Endodermal cell (in vitro differentiated cells): ENCODE data around the gene OR8D1. TPM values are rescaled to one million over a fixed set of nuclear protein-coding genes. Genes with fewer than 3 reads are reported as not detected.

Experiments used
- DNase-seq: peaks from one replicate; pipeline ENCODE4 v3.0.0-alpha.2; 2017
- H3K27ac ChIP-seq: 2 replicates; pipeline ENCODE4 v1.5.1; 2013; ENCODE audit warnings: mild to moderate bottlenecking, low read depth, low read length, moderate library complexity
- H3K27me3 ChIP-seq: 2 replicates; pipeline ENCODE4 v1.6.1; 2013; ENCODE audit warnings: mild to moderate bottlenecking, low read length, moderate library complexity; ENCODE audit not compliant: insufficient read depth, control insufficient read depth, poor library complexity, severe bottlenecking
- H3K36me3 ChIP-seq: 2 replicates; pipeline ENCODE4 v1.7.0; 2013; ENCODE audit warnings: mild to moderate bottlenecking, low read length, moderate library complexity; ENCODE audit not compliant: control insufficient read depth, insufficient read depth
- H3K4me1 ChIP-seq: one replicate; pipeline ENCODE4 v1.7.0; 2013; ENCODE audit warnings: low read length; ENCODE audit not compliant: control insufficient read depth, insufficient read depth
- H3K4me3 ChIP-seq: 2 replicates; pipeline ENCODE4 v1.5.1; 2013; ENCODE audit warnings: mild to moderate bottlenecking, low read length, moderate library complexity
- H3K9ac ChIP-seq: 2 replicates; pipeline ENCODE4 v1.6.1; 2013; ENCODE audit warnings: mild to moderate bottlenecking, low read length, moderate library complexity; ENCODE audit not compliant: poor library complexity, severe bottlenecking; ENCODE audit errors: extremely low read depth
- H3K9me3 ChIP-seq: 2 replicates; pipeline ENCODE4 v1.6.1; 2013; ENCODE audit warnings: mild to moderate bottlenecking, low read length, moderate library complexity; ENCODE audit not compliant: control insufficient read depth
- H3K27ac Mint-ChIP-seq: 2 replicates; pipeline ENCODE4 v1.8.0; 2020; ENCODE audit warnings: mixed read lengths
- H3K27me3 Mint-ChIP-seq: 2 replicates; pipeline ENCODE4 v1.8.0; 2021; ENCODE audit warnings: mild to moderate bottlenecking, mixed read lengths; ENCODE audit not compliant: insufficient read depth
- H3K36me3 Mint-ChIP-seq: 2 replicates; pipeline ENCODE4 v1.8.0; 2020; ENCODE audit warnings: low read depth, mixed read lengths
- H3K4me1 Mint-ChIP-seq: 2 replicates; pipeline ENCODE4 v1.8.0; 2020; ENCODE audit warnings: mixed read lengths
- H3K4me3 Mint-ChIP-seq: 2 replicates; pipeline ENCODE4 v1.8.0; 2020; ENCODE audit warnings: mild to moderate bottlenecking, moderate library complexity, mixed read lengths
- H3K9me3 Mint-ChIP-seq: 2 replicates; pipeline ENCODE4 v1.8.0; 2020; ENCODE audit warnings: mild to moderate bottlenecking, mixed read lengths
- CTCF ChIP-seq: fragments of 200-600 bp; sonication (generic); conservative IDR thresholded peaks from 2 replicates; pipeline ENCODE4 v1.5.0; 2021; ENCODE audit warnings: antibody characterized with exemption, mild to moderate bottlenecking
- WGBS, 2 experiments: methylation state at CpG; one replicate each; pipeline versions ENCODE4 v1.1.5 to v1.1.7; 2013; ENCODE audit warnings: missing lambda C conversion rate in 2 of 2, mixed read lengths in 1 of 2; ENCODE audit not compliant: insufficient coverage in 1 of 2, insufficient read length in 1 of 2; 5-methylcytosine and 5-hydroxymethylcytosine counted together
- total RNA-seq, 2 donors: library from RNA; stranded (reverse); fragmentation: NEBNext Ultra II Directional in 1 of 2; extraction: Animal tissue kit (Norgen Biotek cat#: 25700) in 1 of 2; gene quantifications; 2 replicates in 1 of 2; 3 replicates in 1 of 2; pipeline ENCODE4 v1.2.1, GENCODE V29; 2021

The OR8D1 gene
- total RNA-seq, 2 donors from 2014 or later, result not detected

- no peaks in the 10 kb centered on the region for H3K36me3 Mint-ChIP-seq
- peaks cover 3% of the 10 kb centered on the region for H3K27me3 Mint-ChIP-seq
- Histone ChIP-seq H3K9me3 (no peaks in the 10 kb centered on the region), H3K4me3 (no peak overlapping the region), H3K36me3 (no peaks in the 10 kb centered on the region), H3K27me3 (no peaks in the 10 kb centered on the region), H3K9ac (no peak overlapping the region), H3K4me1 (no peaks in the 10 kb centered on the region), H3K27ac (no peak overlapping the region)
- H3K4me3 Mint-ChIP-seq, result no peak overlapping the region
- no peaks in the 10 kb centered on the region for H3K9me3 Mint-ChIP-seq
- no peak overlapping the region for H3K27ac Mint-ChIP-seq
- TF ChIP-seq CTCF, result no peak
- no peak for DNase-seq
- H3K4me1 Mint-ChIP-seq, result no peaks in the 10 kb centered on the region
Observed at GRCh38 chr11:124310721-124311120, 3.0 kb downstream of the OR8D1 start.

GRCh38 chr11:124307093-124307492 is 6.7 kb downstream of the OR8D1 start:
- Histone ChIP-seq H3K4me3 (no peak overlapping the region), H3K4me1 (no peaks in the 10 kb centered on the region), H3K27ac (no peak overlapping the region), H3K36me3 (no peaks in the 10 kb centered on the region), H3K27me3 (no peaks in the 10 kb centered on the region), H3K9ac (no peak overlapping the region), H3K9me3 (no peaks in the 10 kb centered on the region)
- Mint-ChIP-seq H3K36me3 (no peaks in the 10 kb centered on the region), H3K27ac (no peak overlapping the region), H3K4me1 (no peaks in the 10 kb centered on the region), H3K27me3 (peaks cover 3% of the 10 kb centered on the region), H3K9me3 (no peaks in the 10 kb centered on the region), H3K4me3 (no peak overlapping the region)
- DNase-seq, result no peak
- TF ChIP-seq CTCF, result no peak

- no peak for TF ChIP-seq CTCF
- H3K27me3 Mint-ChIP-seq, result no peaks in the 10 kb centered on the region
- DNase-seq, result no peak
Observed at GRCh38 chr11:124302347-124303125, 11.2 kb downstream of the OR8D1 start.

More at GRCh38 chr11:124302347-124303125, 11.2 kb downstream of the OR8D1 start:
- Histone ChIP-seq H3K27me3 (no peaks in the 10 kb centered on the region), H3K4me3 (no peak overlapping the region), H3K9ac (no peak overlapping the region), H3K4me1 (no peaks in the 10 kb centered on the region), H3K27ac (no peak overlapping the region), H3K9me3 (no peaks in the 10 kb centered on the region), H3K36me3 (no peaks in the 10 kb centered on the region)
- Mint-ChIP-seq H3K4me1 (no peaks in the 10 kb centered on the region), H3K4me3 (no peak overlapping the region), H3K9me3 (no peaks in the 10 kb centered on the region), H3K36me3 (no peaks in the 10 kb centered on the region), H3K27ac (no peak overlapping the region)
- WGBS, 2 experiments, result 57 to 58% methylated on average over 1 to 2 of the region's 3 CpGs
